ENCODE results near the gene ZFPL1.

ZFPL1 gene

DNA sequence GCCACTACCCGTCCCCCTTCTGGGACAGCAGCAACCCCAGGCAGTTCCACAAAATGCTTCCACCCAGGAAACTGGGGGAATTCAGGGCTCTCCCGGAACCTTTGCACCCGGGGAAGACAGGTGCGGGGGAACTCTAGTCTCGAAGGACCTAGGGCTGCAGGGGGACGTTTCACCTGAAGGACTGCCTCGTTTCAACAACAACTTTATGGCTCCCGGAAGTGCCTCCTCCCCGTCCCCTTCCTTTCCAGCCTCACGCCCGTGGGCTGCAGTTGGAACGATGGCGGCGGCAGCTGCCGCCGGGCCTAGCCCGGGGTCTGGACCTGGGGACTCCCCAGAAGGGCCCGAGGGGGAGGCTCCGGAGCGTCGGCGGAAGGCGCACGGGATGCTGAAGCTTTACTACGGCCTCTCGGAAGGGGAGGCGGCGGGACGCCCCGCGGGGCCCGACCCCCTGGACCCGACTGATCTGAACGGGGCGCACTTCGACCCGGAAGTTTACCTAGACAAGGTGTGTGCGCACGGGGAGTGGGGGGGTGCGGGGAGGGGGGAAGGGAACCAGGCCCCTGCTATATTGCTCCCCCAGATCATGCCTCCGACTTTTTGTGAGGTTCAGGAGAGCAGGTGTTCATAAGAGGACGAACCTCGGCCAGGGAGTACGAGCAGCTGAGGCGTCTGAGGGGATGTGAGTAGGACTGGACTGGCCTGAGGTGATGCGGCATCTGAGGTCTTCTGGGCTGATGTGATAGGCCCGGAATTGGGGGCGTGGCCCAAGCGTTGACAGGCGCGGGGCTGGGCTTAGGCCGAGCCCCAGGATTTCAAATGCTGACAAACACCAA is 12.2 kb downstream of the ZFPL1 start, which contains the start of gene VPS51:
Gene VPS51, plus strand, starts transcription at position 241 of the 833 bp plus-strand sequence. Its CDS starts 37 bp downstream, at position 278.
- no peak for TF ChIP-seq ZNF274 (IDR thresholded peaks at IDR 0.05; ENCODE audit: low read depth, low read length)
- peak within 1 kb of the TSS; percentile 67 for H3K4me3 ChIP-seq (ENCODE audit: low read length)

DNA sequence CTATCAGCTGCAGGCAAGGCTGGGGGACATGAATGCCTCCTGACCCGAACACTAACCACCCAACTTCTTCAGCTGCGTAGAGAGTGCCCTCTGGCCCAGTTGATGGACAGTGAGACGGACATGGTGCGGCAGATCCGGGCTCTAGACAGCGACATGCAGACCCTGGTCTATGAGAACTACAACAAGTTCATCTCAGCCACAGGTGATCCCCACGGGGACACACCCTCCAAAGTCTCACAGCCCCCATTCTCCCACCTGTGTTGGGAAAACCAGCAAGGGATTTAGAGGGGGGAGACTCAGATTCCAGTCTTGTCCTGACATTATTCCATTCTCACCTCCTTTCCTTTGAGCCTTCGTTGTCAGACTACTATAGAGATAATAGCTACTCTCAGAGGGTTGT is 12.9 kb downstream of the ZFPL1 start:
- peak overlapping the region; percentile 67; the same call in 1 of the 2 replicates for H3K4me3 ChIP-seq (ENCODE audit: low read length)
- TF ChIP-seq ZNF274 (IDR thresholded peaks at IDR 0.05; ENCODE audit: low read depth, low read length), result no peak

DNA sequence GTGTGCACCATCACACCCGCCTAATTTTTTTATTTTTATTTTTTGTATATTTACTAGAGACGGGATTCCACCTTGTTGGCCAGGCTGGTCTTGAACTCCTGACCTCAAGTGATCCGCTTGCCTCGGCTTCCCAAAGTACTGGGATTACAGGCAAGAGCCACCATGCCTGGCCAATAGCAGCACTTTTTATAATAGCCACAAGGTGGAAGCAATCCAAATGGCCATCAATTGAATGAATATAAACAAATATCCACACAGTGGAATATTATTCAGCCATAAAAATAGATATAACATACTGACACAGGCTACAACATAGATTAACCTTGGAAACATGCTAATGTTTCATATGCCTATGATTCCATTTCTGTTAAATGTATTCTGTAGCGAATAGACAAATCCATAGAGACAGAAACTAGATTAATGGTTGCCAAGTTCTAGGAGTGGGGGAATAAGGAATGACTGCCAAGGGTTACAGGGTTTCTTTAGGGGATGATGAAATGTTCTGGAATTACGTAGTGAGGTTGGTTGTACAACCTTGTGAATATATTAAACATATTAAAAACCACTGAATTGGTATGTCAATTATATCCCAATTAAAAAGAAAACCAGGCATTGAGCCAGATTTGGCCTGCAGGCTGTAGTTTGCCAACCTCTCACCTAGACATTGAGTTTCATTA is 16.8 kb downstream of the ZFPL1 start:
- H3K4me3 ChIP-seq (ENCODE audit: low read length), result no peak overlapping the region
- no peak for TF ChIP-seq ZNF274 (IDR thresholded peaks at IDR 0.05; ENCODE audit: low read depth, low read length)

DNA sequence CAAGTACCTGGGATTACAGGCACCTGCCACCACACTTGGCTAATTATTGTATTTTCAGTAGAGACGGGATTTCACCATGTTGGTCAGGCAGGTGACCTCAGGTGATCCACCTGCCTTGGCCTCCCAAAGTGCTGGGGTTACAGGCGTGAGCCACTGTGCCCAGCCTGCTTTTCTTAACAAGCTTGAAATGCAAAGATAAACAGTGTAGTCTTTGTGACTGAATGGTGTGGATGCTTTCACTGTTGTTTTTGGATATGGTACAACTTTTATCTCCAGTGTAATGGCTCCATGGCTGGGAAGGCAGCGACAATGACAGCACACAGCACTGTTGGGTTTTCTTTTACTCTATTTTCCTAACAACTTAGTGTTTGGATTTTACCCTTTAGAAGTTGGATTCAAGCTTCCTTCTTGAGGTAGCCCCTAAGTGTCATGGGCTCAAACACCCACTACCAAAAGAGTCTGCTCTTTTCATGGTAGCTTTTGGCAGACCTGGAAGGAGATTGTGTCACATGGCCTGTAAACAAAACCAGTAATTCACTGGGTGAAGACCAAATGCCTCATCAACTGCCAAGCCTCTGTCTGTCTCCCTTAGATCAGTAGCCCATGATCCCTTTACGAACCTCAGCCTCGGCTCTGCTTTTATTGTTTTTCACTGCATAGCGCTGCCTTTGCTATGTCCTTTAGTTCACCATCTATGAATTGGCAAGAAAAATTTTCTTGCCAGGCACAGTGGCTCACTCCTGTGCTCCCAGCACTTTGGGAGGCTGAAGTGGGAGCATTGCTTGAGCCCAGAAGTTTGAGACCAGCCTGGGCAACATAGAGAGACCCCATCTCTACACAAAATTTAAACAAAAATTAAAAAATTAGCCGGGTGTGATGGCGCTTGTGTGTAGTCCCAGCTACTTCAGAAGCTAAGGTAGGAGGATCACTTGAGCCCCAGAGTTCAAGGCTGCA is 18.4 kb downstream of the ZFPL1 start:
- TF ChIP-seq ZNF274 (IDR thresholded peaks at IDR 0.05; ENCODE audit: low read depth, low read length), result no peak

GRCh38 chr11:65103476-65103875 is 19.5 kb downstream of the ZFPL1 start:
- H3K4me3 ChIP-seq (ENCODE audit: low read length), result no peak overlapping the region
- TF ChIP-seq ZNF274 (IDR thresholded peaks at IDR 0.05; ENCODE audit: low read depth, low read length), result no peak

More for the DNA sequence above, 18.4 kb downstream of the ZFPL1 start:
- H3K4me3 ChIP-seq (ENCODE audit: low read length), result no peak overlapping the region

GRCh38 chr11:65104628-65105027 is 20.6 kb downstream of the ZFPL1 start:
- no peak for TF ChIP-seq ZNF274 (IDR thresholded peaks at IDR 0.05; ENCODE audit: low read depth, low read length)
- no peak overlapping the region for H3K4me3 ChIP-seq (ENCODE audit: low read length)

- no peak for TF ChIP-seq ZNF274 (IDR thresholded peaks at IDR 0.05; ENCODE audit: low read depth, low read length)
- H3K4me3 ChIP-seq (ENCODE audit: low read length), result no peak overlapping the region
Observed at GRCh38 chr11:65107078-65107477, 23.1 kb downstream of the ZFPL1 start.

DNA sequence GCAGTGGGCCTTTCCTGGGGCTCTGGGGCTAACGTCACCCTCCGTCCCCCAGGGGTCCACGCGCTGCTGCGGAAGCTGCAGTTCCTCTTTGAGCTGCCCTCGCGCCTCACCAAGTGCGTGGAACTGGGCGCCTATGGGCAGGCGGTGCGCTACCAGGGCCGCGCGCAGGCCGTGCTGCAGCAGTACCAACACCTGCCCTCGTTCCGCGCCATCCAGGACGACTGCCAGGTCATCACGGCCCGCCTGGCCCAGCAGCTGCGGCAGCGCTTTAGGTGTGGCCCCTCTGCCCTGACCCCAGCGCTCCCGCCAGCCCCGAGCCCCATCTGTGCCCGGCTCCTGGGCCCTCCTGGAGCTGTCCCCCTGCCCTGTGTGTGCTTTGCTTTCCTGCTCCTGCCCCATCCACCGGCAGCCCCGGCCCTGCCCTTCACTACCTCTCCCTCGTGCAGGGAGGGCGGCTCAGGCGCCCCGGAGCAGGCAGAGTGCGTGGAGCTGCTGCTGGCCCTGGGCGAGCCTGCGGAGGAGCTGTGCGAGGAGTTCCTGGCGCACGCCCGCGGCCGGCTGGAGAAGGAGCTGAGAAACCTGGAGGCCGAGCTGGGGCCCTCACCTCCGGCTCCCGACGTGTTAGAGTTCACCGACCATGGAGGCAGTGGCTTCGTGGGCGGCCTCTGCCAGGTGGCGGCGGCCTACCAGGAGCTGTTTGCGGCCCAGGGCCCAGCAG is 23.9 kb downstream of the ZFPL1 start:
- H3K4me3 ChIP-seq (ENCODE audit: low read length), result no peak overlapping the region
- TF ChIP-seq ZNF274 (IDR thresholded peaks at IDR 0.05; ENCODE audit: low read depth, low read length), result no peak

DNA sequence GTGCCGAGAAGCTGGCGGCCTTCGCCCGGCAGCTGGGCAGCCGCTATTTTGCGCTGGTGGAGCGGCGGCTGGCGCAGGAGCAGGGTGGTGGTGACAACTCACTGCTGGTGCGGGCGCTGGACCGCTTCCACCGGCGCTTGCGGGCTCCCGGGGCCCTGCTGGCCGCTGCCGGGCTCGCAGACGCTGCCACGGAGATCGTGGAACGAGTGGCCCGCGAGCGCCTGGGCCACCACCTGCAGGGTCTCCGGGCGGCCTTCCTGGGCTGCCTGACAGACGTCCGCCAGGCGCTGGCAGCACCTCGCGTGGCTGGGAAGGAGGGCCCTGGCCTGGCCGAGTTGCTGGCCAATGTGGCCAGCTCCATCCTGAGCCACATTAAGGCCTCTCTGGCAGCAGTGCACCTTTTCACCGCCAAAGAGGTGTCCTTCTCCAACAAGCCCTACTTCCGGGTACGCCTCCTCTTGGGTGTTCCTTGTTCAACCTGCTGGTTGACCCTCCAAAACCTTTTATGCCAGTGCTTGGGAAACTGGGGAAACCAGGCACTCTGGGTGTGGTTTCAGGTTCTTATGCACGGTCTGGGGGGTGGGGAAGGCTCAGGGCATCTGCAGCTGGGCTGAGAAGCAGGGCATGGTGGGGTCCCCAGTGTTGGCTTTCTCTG is 24.6 kb downstream of the ZFPL1 start:
- no peak overlapping the region for H3K4me3 ChIP-seq (ENCODE audit: low read length)
- TF ChIP-seq ZNF274 (IDR thresholded peaks at IDR 0.05; ENCODE audit: low read depth, low read length), result no peak

DNA sequence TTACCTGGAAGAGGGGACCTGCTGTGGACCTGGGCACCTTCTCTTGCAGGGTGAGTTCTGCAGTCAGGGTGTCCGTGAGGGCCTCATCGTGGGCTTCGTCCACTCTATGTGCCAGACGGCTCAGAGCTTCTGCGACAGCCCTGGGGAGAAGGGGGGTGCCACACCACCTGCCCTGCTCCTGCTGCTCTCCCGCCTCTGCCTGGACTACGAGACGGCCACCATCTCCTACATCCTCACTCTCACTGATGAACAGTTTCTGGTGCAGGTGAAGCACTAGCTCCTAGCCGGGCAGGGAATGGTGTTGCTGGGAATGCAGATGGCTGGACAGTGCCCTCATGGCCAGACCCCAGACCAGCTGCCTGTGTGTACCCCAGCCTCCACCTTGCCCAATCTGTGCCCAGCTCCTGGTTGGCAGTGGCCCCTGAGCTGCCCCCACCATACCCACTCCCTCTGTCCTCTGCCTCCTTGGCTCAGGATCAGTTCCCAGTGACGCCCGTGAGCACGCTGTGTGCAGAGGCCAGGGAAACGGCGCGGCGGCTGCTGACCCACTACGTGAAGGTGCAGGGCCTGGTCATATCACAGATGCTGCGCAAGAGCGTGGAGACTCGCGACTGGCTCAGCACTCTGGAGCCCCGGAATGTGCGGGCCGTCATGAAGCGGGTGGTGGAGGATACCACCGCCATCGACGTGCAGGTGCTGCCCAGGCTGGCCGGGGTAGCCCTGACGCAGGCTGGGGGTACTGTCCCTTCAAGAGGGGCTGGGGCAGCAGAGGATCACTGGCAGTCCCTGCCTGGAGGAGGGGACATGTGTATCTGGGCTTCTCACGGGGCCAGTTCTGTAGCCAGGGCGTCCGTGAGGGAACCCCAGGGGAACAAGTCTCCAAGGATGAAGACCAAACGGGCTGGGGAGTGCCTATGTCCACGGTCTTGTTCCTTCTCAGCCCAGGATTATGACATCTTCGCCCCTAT is 25.5 kb downstream of the ZFPL1 start:
- no peak overlapping the region for H3K4me3 ChIP-seq (ENCODE audit: low read length)
- TF ChIP-seq ZNF274 (IDR thresholded peaks at IDR 0.05; ENCODE audit: low read depth, low read length), result no peak

DNA sequence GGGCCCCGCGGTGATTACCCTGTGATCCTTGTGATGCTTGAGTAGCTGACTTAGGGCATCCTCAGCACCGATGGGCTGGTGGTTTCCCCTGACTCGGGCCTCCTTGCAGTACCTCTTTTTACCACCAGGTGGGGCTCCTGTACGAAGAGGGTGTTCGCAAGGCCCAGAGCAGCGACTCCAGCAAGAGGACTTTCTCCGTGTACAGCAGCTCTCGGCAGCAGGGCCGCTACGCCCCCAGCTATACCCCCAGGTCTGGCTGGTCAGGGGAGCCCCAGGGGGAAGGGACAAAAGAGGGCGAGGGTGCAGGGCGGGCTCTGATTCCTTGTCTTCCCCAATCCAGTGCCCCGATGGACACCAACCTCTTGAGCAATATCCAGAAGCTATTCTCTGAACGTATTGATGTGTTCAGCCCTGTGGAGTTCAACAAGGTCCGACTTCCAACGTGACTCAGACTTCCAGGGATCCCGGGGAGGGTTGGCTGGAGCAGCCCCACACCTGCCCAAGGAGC is 26.4 kb downstream of the ZFPL1 start:
- TF ChIP-seq ZNF274 (IDR thresholded peaks at IDR 0.05; ENCODE audit: low read depth, low read length), result no peak
- no peak overlapping the region for H3K4me3 ChIP-seq (ENCODE audit: low read length)

All from GM08714 (cell line).